ENCODE data around the gene FGF18. TPM values are rescaled to one million over a fixed set of nuclear protein-coding genes. Genes with fewer than 3 reads are reported as not detected.

FGF18 gene
- polyA plus RNA-seq, 4 donors: 0.25 to 2.0 (median 0.61) TPM

DNA sequence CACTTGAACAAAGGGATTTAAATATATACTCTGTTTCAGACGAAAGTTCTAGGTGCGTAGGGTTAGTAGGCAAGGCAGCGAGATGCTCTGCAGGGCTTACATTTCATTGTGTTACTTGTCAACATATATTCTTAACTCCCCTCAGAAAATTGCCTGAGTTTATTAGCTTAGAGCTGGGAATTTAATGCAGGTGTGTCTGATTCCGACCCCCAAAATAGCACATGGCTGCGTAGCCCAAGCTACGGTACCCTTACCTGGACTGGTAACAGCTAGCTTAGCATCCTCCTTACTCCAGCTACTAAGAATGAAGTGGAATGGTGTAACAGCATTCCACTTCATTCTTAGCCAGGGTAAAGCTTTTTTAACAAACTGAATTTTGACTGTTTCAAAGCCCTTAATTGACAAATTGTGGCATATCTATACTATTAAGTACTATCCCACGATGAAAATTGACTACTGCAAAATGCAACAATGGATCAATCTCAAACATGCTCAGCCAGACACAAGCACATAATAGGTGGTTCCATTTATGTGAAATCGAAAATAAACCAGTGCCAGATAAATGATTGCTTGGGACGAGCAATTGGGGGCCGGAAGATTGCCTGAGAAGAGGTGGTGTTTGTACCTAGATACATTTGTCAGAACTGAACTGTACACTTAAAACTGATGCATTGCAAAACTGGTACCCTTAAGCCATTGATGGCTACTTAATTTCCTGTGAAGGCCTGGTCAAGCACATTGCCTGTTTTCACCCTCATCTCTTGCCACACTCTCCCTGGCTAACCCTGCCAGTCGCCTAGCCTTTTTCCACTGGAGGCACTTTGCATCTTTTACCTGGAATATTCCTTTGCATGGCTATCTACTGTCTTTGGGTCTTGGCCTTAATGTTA is 3.0 kb upstream of the FGF18 start:
- WGBS, 3 donors: 82 to 89% (median 89%) methylated on average over 11 of the region's 11 CpGs
- Histone ChIP-seq H3K4me1 (ENCODE audit: control insufficient read depth in 3 of 3, insufficient read depth in 2 of 3, low read depth in 1 of 3, low read length in 2 of 3) (peaks cover 3 to 18% (median 4%) of the 10 kb centered on the region in 3 donors), H3K9me3 (ENCODE audit: control insufficient read depth in 2 of 2, insufficient read depth in 1 of 2, low read depth in 1 of 2, low read length in 1 of 2) (no peaks in the 10 kb centered on the region), H3K36me3 (ENCODE audit: control insufficient read depth in 3 of 3, insufficient read depth in 2 of 3, low read depth in 1 of 3, low read length in 3 of 3) (peaks cover 0 to 11% (median 9%) of the 10 kb centered on the region in 3 donors), H3K27me3 (ENCODE audit: control insufficient read depth in 3 of 3, insufficient read depth in 3 of 3, low read length in 3 of 3) (peaks cover 0 to 11% (median 2%) of the 10 kb centered on the region in 3 donors), H3K27ac (ENCODE audit: low read depth in 1 of 3, low read length in 2 of 3) (no peak overlapping the region), H3K4me3 (ENCODE audit: low read depth in 1 of 3, low read length in 3 of 3) (no peak overlapping the region)
- DNase-seq: no peak
- no peak for FAIRE-seq

GRCh38 chr5:171418316-171418981 is 998 bp upstream of the FGF18 start:
- peak overlapping the region in 2 of 3 donors; percentile 40 to 68 for H3K4me3 ChIP-seq (ENCODE audit: low read depth in 1 of 3, low read length in 3 of 3)
- H3K4me1 ChIP-seq (ENCODE audit: control insufficient read depth in 3 of 3, insufficient read depth in 2 of 3, low read depth in 1 of 3, low read length in 2 of 3): peaks cover 3 to 19% (median 4%) of the 10 kb centered on the region in 3 donors
- peaks cover 0 to 6% (median 0%) of the 10 kb centered on the region in 3 donors for H3K36me3 ChIP-seq (ENCODE audit: control insufficient read depth in 3 of 3, insufficient read depth in 2 of 3, low read depth in 1 of 3, low read length in 3 of 3)
- no peak for FAIRE-seq
- H3K27me3 ChIP-seq (ENCODE audit: control insufficient read depth in 3 of 3, insufficient read depth in 3 of 3, low read length in 3 of 3): peaks cover 0 to 17% (median 2%) of the 10 kb centered on the region in 3 donors
- H3K9me3 ChIP-seq (ENCODE audit: control insufficient read depth in 2 of 2, insufficient read depth in 1 of 2, low read depth in 1 of 2, low read length in 1 of 2): no peaks in the 10 kb centered on the region
- peak; percentile 71 to 82 for DNase-seq
- 13 to 15% (median 13%) methylated on average over 24 to 26 of the region's 26 CpGs for WGBS, 3 donors
- no peak overlapping the region for H3K27ac ChIP-seq (ENCODE audit: low read depth in 1 of 3, low read length in 2 of 3)

GRCh38 chr5:171419688-171420430 is 412 bp downstream of the FGF18 start:
- H3K9me3 ChIP-seq (ENCODE audit: control insufficient read depth in 2 of 2, insufficient read depth in 1 of 2, low read depth in 1 of 2, low read length in 1 of 2): no peaks in the 10 kb centered on the region
- DNase-seq (peak; percentile 48 to 72), FAIRE-seq (no peak)
- peaks cover 3 to 19% (median 4%) of the 10 kb centered on the region in 3 donors for H3K4me1 ChIP-seq (ENCODE audit: control insufficient read depth in 3 of 3, insufficient read depth in 2 of 3, low read depth in 1 of 3, low read length in 2 of 3)
- peaks cover 0 to 17% (median 2%) of the 10 kb centered on the region in 3 donors for H3K27me3 ChIP-seq (ENCODE audit: control insufficient read depth in 3 of 3, insufficient read depth in 3 of 3, low read length in 3 of 3)
- H3K36me3 ChIP-seq (ENCODE audit: control insufficient read depth in 3 of 3, insufficient read depth in 2 of 3, low read depth in 1 of 3, low read length in 3 of 3): no peaks in the 10 kb centered on the region
- H3K4me3 ChIP-seq (ENCODE audit: low read depth in 1 of 3, low read length in 3 of 3): peak overlapping the region in 2 of 3 donors; percentile 15 to 68
- no peak overlapping the region for H3K27ac ChIP-seq (ENCODE audit: low read depth in 1 of 3, low read length in 2 of 3)
- WGBS, 3 donors: 0 to 1% (median 1%) methylated on average over 37 to 95 of the region's 95 CpGs

- no peaks in the 10 kb centered on the region for H3K9me3 ChIP-seq (ENCODE audit: control insufficient read depth in 2 of 2, insufficient read depth in 1 of 2, low read depth in 1 of 2, low read length in 1 of 2)
- H3K4me3 ChIP-seq (ENCODE audit: low read depth in 1 of 3, low read length in 3 of 3): peak overlapping the region in 2 of 3 donors; percentile 24 to 68
- H3K27me3 ChIP-seq (ENCODE audit: control insufficient read depth in 3 of 3, insufficient read depth in 3 of 3, low read length in 3 of 3): peaks cover 0 to 17% (median 2%) of the 10 kb centered on the region in 3 donors
- H3K4me1 ChIP-seq (ENCODE audit: control insufficient read depth in 3 of 3, insufficient read depth in 2 of 3, low read depth in 1 of 3, low read length in 2 of 3): peaks cover 3 to 19% (median 4%) of the 10 kb centered on the region in 3 donors
- 1 to 5% (median 2%) methylated on average over 50 to 65 of the region's 65 CpGs for WGBS, 3 donors
- H3K36me3 ChIP-seq (ENCODE audit: control insufficient read depth in 3 of 3, insufficient read depth in 2 of 3, low read depth in 1 of 3, low read length in 3 of 3): no peaks in the 10 kb centered on the region
- H3K27ac ChIP-seq (ENCODE audit: low read depth in 1 of 3, low read length in 2 of 3): peak overlapping the region in 1 of 3 donors; percentile 24
- DNase-seq: peak; percentile 65 to 80
- FAIRE-seq: no peak
Measured at GRCh38 chr5:171420431-171421241, 1.2 kb downstream of the FGF18 start.

GRCh38 chr5:171421331-171422262 is 2.1 kb downstream of the FGF18 start:
- H3K4me3 ChIP-seq (ENCODE audit: low read depth in 1 of 3, low read length in 3 of 3): no peak overlapping the region
- H3K36me3 ChIP-seq (ENCODE audit: control insufficient read depth in 3 of 3, insufficient read depth in 2 of 3, low read depth in 1 of 3, low read length in 3 of 3): no peaks in the 10 kb centered on the region
- DNase-seq (no peak), FAIRE-seq (no peak)
- 38 to 61% (median 39%) methylated on average over 16 of the region's 16 CpGs for WGBS, 3 donors
- H3K27me3 ChIP-seq (ENCODE audit: control insufficient read depth in 3 of 3, insufficient read depth in 3 of 3, low read length in 3 of 3): peaks cover 0 to 17% (median 2%) of the 10 kb centered on the region in 3 donors
- H3K4me1 ChIP-seq (ENCODE audit: control insufficient read depth in 3 of 3, insufficient read depth in 2 of 3, low read depth in 1 of 3, low read length in 2 of 3): peaks cover 3 to 19% (median 4%) of the 10 kb centered on the region in 3 donors
- no peaks in the 10 kb centered on the region for H3K9me3 ChIP-seq (ENCODE audit: control insufficient read depth in 2 of 2, insufficient read depth in 1 of 2, low read depth in 1 of 2, low read length in 1 of 2)
- no peak overlapping the region for H3K27ac ChIP-seq (ENCODE audit: low read depth in 1 of 3, low read length in 2 of 3)

- no peak overlapping the region for H3K27ac ChIP-seq (ENCODE audit: low read depth in 1 of 3, low read length in 2 of 3)
- DNase-seq: no peak
- H3K36me3 ChIP-seq (ENCODE audit: control insufficient read depth in 3 of 3, insufficient read depth in 2 of 3, low read depth in 1 of 3, low read length in 3 of 3): no peaks in the 10 kb centered on the region
- no peaks in the 10 kb centered on the region for H3K9me3 ChIP-seq (ENCODE audit: control insufficient read depth in 2 of 2, insufficient read depth in 1 of 2, low read depth in 1 of 2, low read length in 1 of 2)
- H3K4me3 ChIP-seq (ENCODE audit: low read depth in 1 of 3, low read length in 3 of 3): no peak overlapping the region
- H3K27me3 ChIP-seq (ENCODE audit: control insufficient read depth in 3 of 3, insufficient read depth in 3 of 3, low read length in 3 of 3): peaks cover 0 to 20% (median 2%) of the 10 kb centered on the region in 3 donors
- 93 to 96% (median 93%) methylated on average over 2 of the region's 2 CpGs for WGBS, 3 donors
- H3K4me1 ChIP-seq (ENCODE audit: control insufficient read depth in 3 of 3, insufficient read depth in 2 of 3, low read depth in 1 of 3, low read length in 2 of 3): peaks cover 3 to 19% (median 4%) of the 10 kb centered on the region in 3 donors
- no peak for FAIRE-seq
Measured at GRCh38 chr5:171422495-171422894, 3.0 kb downstream of the FGF18 start.
